Activated T-cell treated with anti-CD3 and anti-CD28 coated beads, Interleukin-2, amount 50 U/mL, for 4 hours (primary cell): ENCODE results near the gene CELF2. TPM values are rescaled to one million over a fixed set of nuclear protein-coding genes. Genes with fewer than 3 reads are reported as not detected.
A peak's percentile ranks its signal among the peaks of the same experiment; 100 is the strongest.
"Not testable (repeated sequence)": the region's sequence is repeated elsewhere in the genome, so short reads cannot be mapped to it uniquely, and the experiment has no call there.

Experiments
- ATAC-seq, 2 donors: fragments of 200-7000 bp; cut with Tn5 transposase; one replicate each; pipeline ENCODE4 v1.10.0; 2021
- DNase-seq: peaks from one replicate; pipeline ENCODE4 v3.0.0-alpha.2; 2020
- H3K27me3 Mint-ChIP-seq: one replicate; pipeline ENCODE4 v1.8.0; 2021; ENCODE audit warnings: low read depth, mixed read lengths
- H3K36me3 Mint-ChIP-seq: one replicate; pipeline ENCODE4 v1.8.0; 2022; ENCODE audit warnings: mixed read lengths; ENCODE audit not compliant: insufficient read depth
- H3K4me1 Mint-ChIP-seq: one replicate; pipeline ENCODE4 v1.8.0; 2021; ENCODE audit warnings: low read depth, mixed read lengths
- H3K4me3 Mint-ChIP-seq: one replicate; pipeline ENCODE4 v1.8.0; 2021; ENCODE audit warnings: mild to moderate bottlenecking, moderate library complexity, mixed read lengths
- H3K9me3 Mint-ChIP-seq: one replicate; pipeline ENCODE4 v1.8.0; 2021; ENCODE audit warnings: mixed read lengths
- total RNA-seq, 3 donors: library from RNA; stranded (reverse); gene quantifications; one replicate each; pipeline ENCODE4 v1.2.1, GENCODE V29; 2021

CELF2 gene
- total RNA-seq, 3 donors from 2014 or later: 112 to 121 (median 113) TPM

GRCh38 chr10:11181978-11182377, 164.3 kb downstream of the CELF2 start:
- no peaks in the 10 kb centered on the region for H3K27me3 Mint-ChIP-seq
- H3K4me3 Mint-ChIP-seq: no peak overlapping the region
- DNase-seq (no peak), ATAC-seq (no peak)
- peaks cover 96% of the 10 kb centered on the region for H3K4me1 Mint-ChIP-seq
- H3K36me3 Mint-ChIP-seq: peaks cover 64% of the 10 kb centered on the region
- H3K9me3 Mint-ChIP-seq: peaks cover 9% of the 10 kb centered on the region

DNA sequence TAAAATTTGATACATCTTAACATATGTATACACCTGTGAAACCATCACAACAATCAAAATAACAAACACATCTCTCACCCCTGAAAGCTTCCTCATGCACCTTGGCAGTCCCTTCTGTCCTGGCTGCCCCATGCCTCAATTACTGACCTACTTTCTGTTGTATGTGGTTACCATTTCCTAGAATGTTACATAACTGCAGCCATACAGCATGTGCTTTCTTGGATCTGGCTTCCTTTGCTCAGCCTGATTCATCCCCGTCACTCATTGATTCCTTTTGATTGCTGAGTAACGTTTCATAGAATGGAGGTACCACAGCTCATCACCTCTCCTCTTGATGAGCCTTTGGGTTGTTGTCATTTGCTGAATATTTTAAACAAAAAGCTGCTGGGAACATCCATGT, 165.3 kb downstream of the CELF2 start:
- Mint-ChIP-seq H3K36me3 (peaks cover 67% of the 10 kb centered on the region), H3K4me1 (peaks cover 95% of the 10 kb centered on the region), H3K27me3 (no peaks in the 10 kb centered on the region), H3K9me3 (peaks cover 9% of the 10 kb centered on the region), H3K4me3 (no peak overlapping the region)
- ATAC-seq: no peak
- no peak for DNase-seq

- ATAC-seq: no peak
- H3K4me1 Mint-ChIP-seq: peaks cover 94% of the 10 kb centered on the region
- H3K4me3 Mint-ChIP-seq: no peak overlapping the region
- peaks cover 9% of the 10 kb centered on the region for H3K9me3 Mint-ChIP-seq
- DNase-seq: no peak
- no peaks in the 10 kb centered on the region for H3K27me3 Mint-ChIP-seq
- H3K36me3 Mint-ChIP-seq: peaks cover 67% of the 10 kb centered on the region
These were observed 166.4 kb downstream of the CELF2 start for GRCh38 chr10:11184093-11184492.

DNA sequence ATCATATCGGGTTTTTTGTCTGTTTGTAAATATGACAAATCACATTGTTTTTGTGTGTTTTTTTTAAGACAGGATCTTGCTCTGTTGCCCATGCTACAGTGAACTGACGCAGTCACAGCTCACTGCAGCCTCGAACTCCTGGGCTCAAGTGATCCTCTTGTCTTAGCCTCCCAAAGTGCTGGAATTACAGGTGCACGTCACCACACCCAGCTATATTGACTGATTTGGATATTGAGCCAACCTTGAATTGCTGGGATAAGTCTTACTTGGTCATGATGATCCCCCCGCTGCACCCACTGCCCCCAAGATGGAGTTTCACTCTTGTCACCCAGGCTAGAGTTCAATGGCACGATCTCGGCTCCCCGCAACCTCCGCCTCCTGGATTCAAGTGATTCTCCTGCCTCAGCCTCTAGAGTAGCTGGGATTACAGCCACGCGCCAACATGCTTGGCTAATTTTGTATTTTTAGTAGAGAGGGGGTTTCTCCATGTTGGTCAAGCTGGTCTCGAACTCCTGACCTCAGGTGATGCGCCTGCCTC, 167.5 kb downstream of the CELF2 start:
- Mint-ChIP-seq H3K4me3 (peak overlapping the region; percentile 2), H3K36me3 (peaks cover 73% of the 10 kb centered on the region), H3K4me1 (peaks cover 96% of the 10 kb centered on the region)
- not testable (repeated sequence) for ATAC-seq, H3K27me3 Mint-ChIP-seq, DNase-seq, H3K9me3 Mint-ChIP-seq

- Mint-ChIP-seq H3K36me3 (peaks cover 74% of the 10 kb centered on the region), H3K27me3 (no peaks in the 10 kb centered on the region), H3K4me3 (peak overlapping the region; percentile 39), H3K4me1 (peaks cover 97% of the 10 kb centered on the region), H3K9me3 (peaks cover 9% of the 10 kb centered on the region)
- peak; percentile 8 to 16 for ATAC-seq
- no peak for DNase-seq
These were observed 168.7 kb downstream of the CELF2 start for GRCh38 chr10:11186374-11186773.

- Mint-ChIP-seq H3K27me3 (no peaks in the 10 kb centered on the region), H3K9me3 (peaks cover 9% of the 10 kb centered on the region), H3K4me1 (peaks cover 92% of the 10 kb centered on the region), H3K36me3 (peaks cover 58% of the 10 kb centered on the region), H3K4me3 (peak overlapping the region; percentile 1)
- ATAC-seq (no peak), DNase-seq (no peak)
These were observed 172.1 kb downstream of the CELF2 start for GRCh38 chr10:11189582-11190376.

GRCh38 chr10:11191190-11191589, 173.5 kb downstream of the CELF2 start:
- peaks cover 93% of the 10 kb centered on the region for H3K4me1 Mint-ChIP-seq
- H3K27me3 Mint-ChIP-seq: no peaks in the 10 kb centered on the region
- DNase-seq: no peak
- no peak for ATAC-seq
- peaks cover 4% of the 10 kb centered on the region for H3K9me3 Mint-ChIP-seq
- H3K36me3 Mint-ChIP-seq: peaks cover 54% of the 10 kb centered on the region
- H3K4me3 Mint-ChIP-seq: no peak overlapping the region

GRCh38 chr10:11191678-11192077, 174.0 kb downstream of the CELF2 start:
- Mint-ChIP-seq H3K36me3 (peaks cover 50% of the 10 kb centered on the region), H3K9me3 (no peaks in the 10 kb centered on the region), H3K27me3 (no peaks in the 10 kb centered on the region), H3K4me1 (peaks cover 93% of the 10 kb centered on the region), H3K4me3 (no peak overlapping the region)
- no peak for DNase-seq
- ATAC-seq: no peak

- ATAC-seq (no peak), DNase-seq (no peak)
- Mint-ChIP-seq H3K4me3 (no peak overlapping the region), H3K36me3 (peaks cover 52% of the 10 kb centered on the region), H3K27me3 (no peaks in the 10 kb centered on the region), H3K4me1 (peaks cover 93% of the 10 kb centered on the region), H3K9me3 (no peaks in the 10 kb centered on the region)
These were observed 174.8 kb downstream of the CELF2 start for GRCh38 chr10:11192304-11193000.

DNA sequence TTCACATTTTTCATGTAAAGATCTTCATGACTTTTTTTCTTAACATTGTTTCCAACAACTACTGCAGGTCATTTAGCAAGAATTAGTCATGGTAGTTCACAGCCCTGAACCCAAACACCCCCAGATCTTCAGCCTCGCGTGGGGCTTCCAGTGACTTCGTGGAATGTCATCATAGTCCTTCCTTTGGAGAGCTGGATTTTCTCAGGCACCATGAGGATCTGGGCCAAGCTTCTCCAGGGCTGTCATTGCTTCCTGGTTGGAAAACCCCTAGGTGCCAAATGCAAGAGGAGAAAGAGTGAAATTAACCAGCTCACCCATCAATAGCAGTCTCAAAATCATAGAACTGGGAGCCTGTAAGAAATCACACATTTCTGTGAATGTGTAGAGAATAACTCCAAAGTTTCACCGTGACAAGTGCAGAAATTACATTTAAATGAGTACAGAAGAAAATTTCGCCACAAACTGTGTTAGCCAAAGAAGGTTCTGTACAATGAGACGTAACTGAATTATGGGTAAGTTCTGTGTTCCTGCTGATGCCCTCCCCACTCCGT, 175.4 kb downstream of the CELF2 start:
- ATAC-seq (peak; percentile 17 to 22), DNase-seq (no peak)
- Mint-ChIP-seq H3K36me3 (peaks cover 52% of the 10 kb centered on the region), H3K4me1 (peaks cover 95% of the 10 kb centered on the region), H3K4me3 (no peak overlapping the region), H3K27me3 (no peaks in the 10 kb centered on the region), H3K9me3 (no peaks in the 10 kb centered on the region)

- no peaks in the 10 kb centered on the region for H3K27me3 Mint-ChIP-seq
- no peaks in the 10 kb centered on the region for H3K9me3 Mint-ChIP-seq
- H3K4me1 Mint-ChIP-seq: peaks cover 95% of the 10 kb centered on the region
- peaks cover 55% of the 10 kb centered on the region for H3K36me3 Mint-ChIP-seq
- peak in 1 of 2 donors; percentile 14 for ATAC-seq
- no peak for DNase-seq
- peak overlapping the region; percentile 40 for H3K4me3 Mint-ChIP-seq
These were observed 177.4 kb downstream of the CELF2 start for GRCh38 chr10:11194859-11195586.

- Mint-ChIP-seq H3K27me3 (no peaks in the 10 kb centered on the region), H3K9me3 (no peaks in the 10 kb centered on the region), H3K36me3 (peaks cover 57% of the 10 kb centered on the region), H3K4me1 (peaks cover 95% of the 10 kb centered on the region), H3K4me3 (peak overlapping the region; percentile 40)
- no peak for DNase-seq
- no peak for ATAC-seq
These were observed 178.0 kb downstream of the CELF2 start for GRCh38 chr10:11195623-11196022.

- peak overlapping the region; percentile 20 for H3K4me3 Mint-ChIP-seq
- peaks cover 71% of the 10 kb centered on the region for H3K36me3 Mint-ChIP-seq
- H3K27me3 Mint-ChIP-seq: no peaks in the 10 kb centered on the region
- DNase-seq (no peak), ATAC-seq (no peak)
- no peaks in the 10 kb centered on the region for H3K9me3 Mint-ChIP-seq
- peaks cover 96% of the 10 kb centered on the region for H3K4me1 Mint-ChIP-seq
These were observed 179.6 kb downstream of the CELF2 start for GRCh38 chr10:11197266-11197712.

- H3K4me3 Mint-ChIP-seq: no peak overlapping the region
- H3K36me3 Mint-ChIP-seq: peaks cover 73% of the 10 kb centered on the region
- H3K4me1 Mint-ChIP-seq: peaks cover 96% of the 10 kb centered on the region
- DNase-seq: no peak
- H3K9me3 Mint-ChIP-seq: no peaks in the 10 kb centered on the region
- ATAC-seq: no peak
- H3K27me3 Mint-ChIP-seq: no peaks in the 10 kb centered on the region
These were observed 180.2 kb downstream of the CELF2 start for GRCh38 chr10:11197878-11198277.
